Activated CD4-positive, alpha-beta memory T cell treated with anti-CD3 and anti-CD28 coated beads, Interleukin-2, amount 10 ng/mL, durations not matched to agents 7 days and 5 days (primary cell): Measurements from ENCODE around the gene DLX3. TPM values are rescaled to one million over a fixed set of nuclear protein-coding genes. Genes with fewer than 3 reads are reported as not detected.
A peak's percentile ranks its signal among the peaks of the same experiment; 100 is the strongest.
"Not testable (repeated sequence)": the region's sequence is repeated elsewhere in the genome, so short reads cannot be mapped to it uniquely, and the experiment has no call there.

ENCODE experiments used
- CTCF ChIA-PET: fragments of 350-600 bp; sonication (Branson Sonifier 250); formaldehyde crosslinking; loops from one replicate; lab custom pipeline; 2021; ENCODE audit warnings: antibody characterized with exemption, inconsistent platforms; lab: Charles Lee
- POLR2A ChIA-PET: fragments of 350-600 bp; sonication (Branson Sonifier 250); formaldehyde crosslinking; loops from one replicate; lab custom pipeline; 2021; ENCODE audit warnings: antibody characterized with exemption; lab: Charles Lee
- DNase-seq: peaks from one replicate; pipeline ENCODE4 v3.0.0-alpha.2; 2020
- H3K27ac Mint-ChIP-seq: one replicate; pipeline ENCODE4 v1.8.0; 2021; ENCODE audit warnings: mild to moderate bottlenecking, mixed read lengths
- H3K27me3 Mint-ChIP-seq: one replicate; pipeline ENCODE4 v1.8.0; 2021; ENCODE audit warnings: mixed read lengths
- H3K36me3 Mint-ChIP-seq: one replicate; pipeline ENCODE4 v1.8.0; 2021; ENCODE audit warnings: low read depth, mixed read lengths
- H3K4me1 Mint-ChIP-seq: one replicate; pipeline ENCODE4 v1.8.0; 2021; ENCODE audit warnings: mixed read lengths
- H3K4me3 Mint-ChIP-seq: one replicate; pipeline ENCODE4 v1.8.0; 2021; ENCODE audit warnings: mild to moderate bottlenecking, mixed read lengths
- H3K9me3 Mint-ChIP-seq: one replicate; pipeline ENCODE4 v1.8.0; 2021; ENCODE audit warnings: mixed read lengths
- total RNA-seq, 2 experiments: library from RNA; stranded (reverse); gene quantifications; one replicate each; pipeline ENCODE4 v1.2.3, GENCODE V29; 2021

Gene DLX3
- not detected for total RNA-seq

DNA sequence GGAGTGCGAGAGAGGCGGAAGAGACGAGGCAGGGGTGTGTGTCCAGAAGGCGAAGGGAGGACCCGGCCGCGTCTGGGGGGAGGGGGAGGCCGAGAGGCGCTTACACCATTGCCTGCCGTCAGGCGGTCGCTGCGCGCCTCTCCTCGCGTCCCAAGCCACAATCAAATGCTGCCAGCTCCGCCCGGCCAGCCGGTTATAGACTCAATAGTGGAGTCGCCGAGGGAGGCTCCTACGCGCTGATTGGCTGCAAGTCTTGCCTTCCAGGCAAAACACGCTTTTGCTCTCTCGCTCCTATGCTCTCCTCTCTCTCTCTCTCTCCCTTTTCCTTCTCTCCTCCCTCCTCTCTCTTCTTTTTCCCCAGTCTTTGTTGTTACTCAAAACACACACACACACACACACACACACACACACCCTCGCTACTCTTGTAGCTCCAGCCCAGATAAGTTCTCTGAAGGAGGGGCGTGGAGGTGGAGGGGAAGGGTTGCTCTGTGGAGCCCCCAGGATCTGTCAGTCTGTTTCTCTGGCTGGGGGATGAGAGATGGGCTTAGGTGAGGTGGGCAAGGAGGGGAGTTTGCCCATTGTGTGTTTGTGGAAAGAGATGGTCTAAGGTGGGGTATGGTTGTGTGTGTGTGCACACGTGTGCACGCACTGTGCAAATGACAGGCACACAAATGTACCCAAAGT is at the start of gene DLX3:
TSS of gene DLX3 (minus strand) at position 170 of the 684 bp plus-strand sequence. CDS start 226 bp downstream, outside the sequence.
- peak; percentile 25 for DNase-seq
- peak within 1 kb of the TSS; percentile 64 for H3K4me3 Mint-ChIP-seq
- peaks cover 37% of the 10 kb centered on the region for H3K4me1 Mint-ChIP-seq
- H3K27ac Mint-ChIP-seq = no peak within 1 kb of the TSS
- CTCF ChIA-PET = interaction anchor here (1.1 to 7.2 kb wide), 9 partner anchors 15 to 179 kb away, joined by 3 to 159 read pairs (median 10); no protein-coding TSS in a partner anchor
- H3K36me3 Mint-ChIP-seq = peaks cover 6% of the 10 kb centered on the region
- H3K27me3 Mint-ChIP-seq = peaks cover 75% of the 10 kb centered on the region
- POLR2A ChIA-PET = interaction anchor here (1.3 kb wide), 1 partner anchor 425 kb away, joined by 3 read pairs; no protein-coding TSS in a partner anchor
- no peaks in the 10 kb centered on the region for H3K9me3 Mint-ChIP-seq

DNA sequence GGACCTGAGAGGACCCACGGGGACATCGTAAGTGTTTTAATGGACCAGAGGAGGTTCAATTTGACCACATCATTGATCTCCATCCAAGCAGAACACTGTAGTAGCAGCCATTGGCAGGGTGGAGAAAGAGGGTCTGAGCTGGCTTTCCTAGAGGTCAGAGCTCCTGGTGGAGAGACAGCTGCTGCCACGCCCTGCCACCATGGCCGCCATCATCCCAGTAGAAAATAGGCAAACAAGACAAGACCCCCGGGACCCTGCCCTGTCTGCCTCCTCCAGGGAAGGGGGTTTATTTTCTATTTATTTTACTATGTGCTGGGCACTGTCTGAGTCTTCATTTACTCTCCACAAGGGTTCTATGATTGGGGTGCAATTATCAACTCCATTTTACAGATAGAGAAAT is 49.5 kb upstream of the DLX3 start:
- H3K27ac Mint-ChIP-seq = no peak overlapping the region
- peaks cover 16% of the 10 kb centered on the region for H3K27me3 Mint-ChIP-seq
- no peaks in the 10 kb centered on the region for H3K9me3 Mint-ChIP-seq

DNA sequence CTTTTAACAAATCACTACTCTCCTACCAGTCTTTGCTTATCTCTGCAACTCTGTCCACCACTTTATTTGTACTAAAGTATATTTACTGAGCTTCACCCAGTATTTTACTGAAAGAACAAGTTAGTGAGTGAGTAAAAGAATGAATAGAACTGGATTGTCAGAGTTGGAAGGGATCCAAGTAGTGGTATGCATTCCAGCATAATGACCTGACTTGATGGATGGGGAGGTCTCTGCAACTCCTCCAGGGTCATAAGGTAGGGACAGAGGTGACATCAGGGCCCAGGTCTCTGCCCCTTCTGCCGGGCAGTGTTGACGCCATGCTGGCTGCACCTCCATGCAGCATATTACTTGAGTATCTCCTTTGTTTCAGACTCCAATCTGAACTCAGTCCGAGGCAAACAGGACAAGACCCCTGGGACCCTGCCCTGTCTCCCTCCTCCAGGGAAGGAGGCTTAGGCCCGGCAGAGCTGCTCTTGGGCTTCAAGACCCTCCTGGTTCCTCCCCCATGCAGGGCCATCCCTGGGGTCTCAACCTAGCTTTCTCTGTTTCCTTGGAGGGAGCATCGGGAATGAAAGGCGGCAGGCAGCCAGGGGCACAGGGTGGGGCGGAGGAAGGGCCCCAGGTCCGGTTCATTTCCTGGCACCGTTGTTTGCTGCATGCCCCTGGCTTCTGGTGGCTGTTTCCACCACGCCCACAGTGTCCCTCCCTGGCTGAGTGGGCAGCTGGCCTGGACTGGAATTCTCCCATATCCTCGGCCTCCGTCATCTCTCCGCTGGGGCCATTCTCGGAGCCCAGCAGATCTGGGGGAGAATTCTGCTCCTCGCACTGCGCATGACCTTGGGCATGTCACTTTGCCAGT is 48.5 kb upstream of the DLX3 start:
- ChIA-PET CTCF (no interaction called here), POLR2A (no interaction called here)
- DNase-seq = no peak
- no peak overlapping the region for H3K4me3 Mint-ChIP-seq
- H3K27me3 Mint-ChIP-seq = peaks cover 16% of the 10 kb centered on the region
- H3K9me3 Mint-ChIP-seq = no peaks in the 10 kb centered on the region
- no peaks in the 10 kb centered on the region for H3K36me3 Mint-ChIP-seq
- H3K4me1 Mint-ChIP-seq = peaks cover 9% of the 10 kb centered on the region
- no peak overlapping the region for H3K27ac Mint-ChIP-seq

More for the DNA sequence above, 49.5 kb upstream of the DLX3 start:
- ChIA-PET CTCF (no interaction called here), POLR2A (no interaction called here)
- Mint-ChIP-seq H3K4me1 (peaks cover 13% of the 10 kb centered on the region), H3K4me3 (no peak overlapping the region), H3K36me3 (no peaks in the 10 kb centered on the region)
- DNase-seq = no peak

DNA sequence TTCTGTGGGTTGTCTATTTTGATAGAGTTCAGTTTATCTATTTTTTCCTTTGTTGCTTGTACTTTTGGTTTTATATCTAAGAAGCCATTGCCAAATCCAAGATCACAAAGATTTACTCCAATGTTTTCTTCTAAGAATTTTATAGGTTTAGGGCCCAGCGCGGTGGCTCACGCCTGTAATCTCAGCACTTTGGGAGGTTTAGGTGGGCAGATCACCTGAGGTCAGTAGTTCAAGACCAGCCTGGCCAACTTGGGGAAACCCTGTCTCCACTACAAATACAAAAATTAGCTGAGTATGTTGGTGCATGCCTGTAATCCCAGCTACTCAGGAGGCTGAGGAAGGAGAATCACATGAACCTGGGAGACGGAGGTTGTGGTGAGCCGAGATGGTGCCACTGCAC is 47.2 kb upstream of the DLX3 start:
- no peaks in the 10 kb centered on the region for H3K36me3 Mint-ChIP-seq
- H3K4me3 Mint-ChIP-seq = no peak overlapping the region
- no peak overlapping the region for H3K27ac Mint-ChIP-seq
- no peaks in the 10 kb centered on the region for H3K9me3 Mint-ChIP-seq
- peaks cover 2% of the 10 kb centered on the region for H3K4me1 Mint-ChIP-seq
- POLR2A ChIA-PET = no interaction called here
- DNase-seq = no peak
- H3K27me3 Mint-ChIP-seq = peaks cover 16% of the 10 kb centered on the region
- CTCF ChIA-PET = no interaction called here

DNA sequence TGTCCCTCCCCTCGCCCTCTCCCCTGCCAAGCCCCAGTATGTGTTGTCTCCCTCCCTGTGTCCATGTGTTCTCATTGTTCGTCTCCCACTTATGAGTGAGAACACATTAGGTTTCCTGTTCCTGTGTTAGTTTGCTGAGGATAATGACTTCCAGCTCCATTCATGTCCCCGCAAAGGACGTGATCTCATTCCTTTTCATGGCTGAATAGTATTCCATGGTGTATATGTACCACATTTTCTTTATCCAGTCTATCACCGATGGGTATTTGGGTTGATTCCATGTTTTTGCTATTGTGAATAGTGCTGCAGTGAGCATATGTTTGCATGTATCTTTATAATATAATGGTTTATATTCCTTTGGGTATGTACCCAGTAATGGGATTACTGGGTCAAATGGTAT is 45.5 kb upstream of the DLX3 start:
- H3K4me3 Mint-ChIP-seq, H3K4me1 Mint-ChIP-seq, DNase-seq, CTCF ChIA-PET, H3K27ac Mint-ChIP-seq, H3K36me3 Mint-ChIP-seq, H3K9me3 Mint-ChIP-seq, POLR2A ChIA-PET: not testable (repeated sequence)
- H3K27me3 Mint-ChIP-seq = peaks cover 17% of the 10 kb centered on the region

DNA sequence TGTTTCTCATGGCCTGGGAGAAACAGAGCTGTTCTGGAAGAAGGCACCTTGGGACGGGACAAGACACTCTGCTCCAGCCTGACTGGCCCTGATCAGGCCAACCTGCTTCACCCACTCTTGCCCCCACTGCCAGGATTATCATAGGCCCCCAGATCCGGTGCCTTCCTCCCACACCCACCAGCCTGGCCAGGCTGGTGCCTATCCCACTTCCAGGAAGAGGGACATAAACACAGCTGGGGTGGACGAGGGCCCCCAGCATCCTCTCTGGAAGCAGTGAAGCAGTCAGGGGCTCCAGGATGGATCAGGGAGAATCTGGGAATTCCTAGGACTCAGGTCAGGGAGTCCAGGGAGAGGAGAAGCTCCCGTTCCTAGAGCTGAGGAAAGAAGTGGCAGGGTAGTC is 44.0 kb upstream of the DLX3 start:
- Mint-ChIP-seq H3K27ac (no peak overlapping the region), H3K4me1 (no peaks in the 10 kb centered on the region), H3K27me3 (peaks cover 18% of the 10 kb centered on the region), H3K9me3 (no peaks in the 10 kb centered on the region), H3K36me3 (no peaks in the 10 kb centered on the region), H3K4me3 (no peak overlapping the region)
- ChIA-PET POLR2A (no interaction called here), CTCF (interaction anchor here (1.0 kb wide), 1 partner anchor 55 kb away, joined by 3 read pairs; no protein-coding TSS in a partner anchor)
- DNase-seq = no peak

DNA sequence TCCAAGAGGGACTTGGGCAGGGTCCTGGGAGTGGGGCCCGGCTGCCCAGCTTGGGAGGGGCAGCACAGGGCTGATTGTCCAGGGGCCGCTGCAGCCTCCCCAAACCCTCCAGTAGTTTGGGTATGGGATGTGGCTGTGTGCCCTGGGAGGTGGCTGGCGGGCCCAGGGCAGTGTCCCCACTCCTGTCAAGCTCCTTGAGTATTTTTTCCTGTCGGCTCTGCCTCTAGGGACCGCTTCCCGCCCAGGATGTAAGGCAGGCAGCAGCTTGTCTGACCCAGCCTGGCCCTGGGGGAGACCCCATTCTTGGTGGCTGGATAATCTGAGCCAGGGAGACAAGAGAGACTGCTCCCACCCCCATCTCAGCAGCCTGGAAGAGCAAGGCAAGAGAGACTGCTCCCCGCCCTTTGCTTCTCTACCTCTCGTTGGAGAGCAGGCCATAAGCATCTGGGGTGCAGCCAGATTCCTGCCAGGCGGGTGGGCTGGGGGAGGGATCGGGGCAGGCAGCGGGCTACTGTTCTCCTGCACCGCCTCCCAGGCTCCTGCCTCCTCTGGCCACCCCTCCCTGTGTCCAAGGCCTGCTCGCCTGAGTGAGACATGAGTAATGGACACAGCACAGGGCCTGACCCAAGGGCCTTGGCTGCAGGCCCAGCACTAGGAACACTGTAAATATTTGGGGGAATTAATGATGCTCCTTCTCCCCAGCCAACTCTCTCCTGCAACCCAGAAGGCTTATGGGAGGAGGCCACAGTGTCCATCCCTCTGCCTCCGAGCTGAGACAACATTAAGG is 42.5 kb upstream of the DLX3 start:
- ChIA-PET CTCF (no interaction called here), POLR2A (no interaction called here)
- H3K36me3 Mint-ChIP-seq = no peaks in the 10 kb centered on the region
- no peaks in the 10 kb centered on the region for H3K4me1 Mint-ChIP-seq
- no peak overlapping the region for H3K4me3 Mint-ChIP-seq
- H3K9me3 Mint-ChIP-seq = no peaks in the 10 kb centered on the region
- peaks cover 21% of the 10 kb centered on the region for H3K27me3 Mint-ChIP-seq
- no peak overlapping the region for H3K27ac Mint-ChIP-seq
- no peak for DNase-seq

DNA sequence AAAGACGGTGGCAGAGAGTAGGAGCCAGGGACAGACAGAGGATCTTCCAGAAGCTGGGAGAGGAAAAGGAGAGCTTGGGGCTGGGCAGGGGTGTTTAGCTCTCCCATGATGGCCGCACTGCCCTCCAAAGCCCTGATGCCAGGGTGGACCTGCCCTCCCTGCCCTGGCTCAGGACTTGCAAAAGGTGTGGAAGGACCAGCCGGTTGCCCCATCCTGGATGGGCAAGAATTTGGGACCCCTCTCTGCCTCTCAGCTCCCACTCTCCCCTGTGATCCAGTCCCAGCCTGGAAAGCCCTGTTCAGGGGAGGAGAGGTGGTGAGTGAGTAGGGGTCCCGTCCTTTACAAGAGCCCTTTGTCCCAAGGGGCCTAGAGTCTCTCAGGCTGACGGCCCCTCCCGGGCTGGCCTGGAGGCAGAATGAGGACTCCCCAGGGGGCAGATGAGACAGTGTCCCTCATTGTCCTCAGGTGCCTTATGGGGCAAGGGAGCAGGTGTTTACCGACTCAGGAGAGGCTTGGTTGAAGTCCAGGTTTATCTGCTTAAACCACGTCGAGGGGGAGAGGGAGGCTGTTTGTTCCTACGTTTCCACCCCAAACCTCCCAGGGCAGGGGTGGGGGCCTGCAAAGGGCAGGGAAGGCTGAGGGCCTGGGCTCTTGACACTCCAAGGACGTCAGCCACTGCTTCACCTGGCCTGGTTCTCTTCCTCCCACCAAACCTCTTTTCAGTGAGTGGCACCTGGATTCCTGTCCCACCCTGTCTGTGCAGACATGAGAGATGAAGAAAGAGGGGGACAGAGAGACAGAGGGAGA is 41.6 kb upstream of the DLX3 start:
- DNase-seq = no peak
- Mint-ChIP-seq H3K27me3 (peaks cover 19% of the 10 kb centered on the region), H3K36me3 (no peaks in the 10 kb centered on the region), H3K4me3 (no peak overlapping the region), H3K4me1 (no peaks in the 10 kb centered on the region), H3K9me3 (no peaks in the 10 kb centered on the region), H3K27ac (no peak overlapping the region)
- POLR2A ChIA-PET = no interaction called here
- CTCF ChIA-PET = no interaction called here

DNA sequence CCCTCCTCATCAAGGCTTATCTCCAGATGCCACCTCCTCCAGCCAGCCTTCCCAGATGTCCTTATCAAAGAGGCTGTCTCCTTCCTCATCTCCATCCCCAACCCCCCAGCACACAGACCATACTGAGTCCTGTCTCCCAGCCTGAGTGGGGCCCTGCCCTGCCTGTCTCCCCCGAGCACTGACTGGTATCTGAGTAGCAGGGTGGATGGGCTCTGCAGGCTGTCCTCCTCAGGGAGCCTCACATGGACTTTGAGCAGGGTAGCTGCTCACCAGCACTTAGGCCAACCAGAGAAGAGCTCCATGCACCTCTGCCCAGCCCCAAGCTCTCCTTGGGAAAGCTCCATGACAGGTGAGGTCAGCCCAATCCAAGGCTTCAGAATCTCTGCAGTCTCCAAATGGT is 40.9 kb upstream of the DLX3 start:
- CTCF ChIA-PET = no interaction called here

DNA sequence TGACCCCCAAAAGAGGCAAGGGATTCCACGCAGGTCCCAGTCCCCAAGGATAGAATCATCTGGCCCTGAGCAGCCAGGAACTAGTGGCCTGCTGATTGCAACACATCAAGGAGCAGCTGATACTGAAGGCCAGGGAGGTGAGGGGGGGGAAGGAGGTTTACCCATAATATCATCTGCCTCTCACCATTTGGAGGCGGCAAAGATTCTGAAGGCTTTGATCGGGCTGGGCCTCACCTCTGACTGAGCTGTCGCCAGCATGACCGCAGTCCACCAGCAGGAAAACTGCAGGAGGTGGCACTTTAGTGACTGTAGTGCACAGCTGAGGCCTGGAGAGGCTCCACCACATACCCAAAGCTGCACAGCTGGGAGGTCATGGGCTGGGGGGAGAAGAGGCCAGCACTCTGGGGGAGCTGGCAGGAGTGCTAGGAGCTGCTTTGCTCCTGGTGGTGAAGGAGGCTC is 40.4 kb upstream of the DLX3 start:
- Mint-ChIP-seq H3K9me3 (no peaks in the 10 kb centered on the region), H3K4me3 (no peak overlapping the region), H3K27me3 (peaks cover 21% of the 10 kb centered on the region), H3K36me3 (no peaks in the 10 kb centered on the region), H3K4me1 (no peaks in the 10 kb centered on the region), H3K27ac (no peak overlapping the region)
- DNase-seq = peak; percentile 13
- ChIA-PET CTCF (interaction anchor here (1.6 kb wide), 1 partner anchor 21 kb away, joined by 5 read pairs; no protein-coding TSS in a partner anchor), POLR2A (interaction anchor here (0.6 kb wide), 1 partner anchor 1583 kb away, joined by 3 read pairs; no protein-coding TSS in a partner anchor)

More for the DNA sequence above, 40.9 kb upstream of the DLX3 start:
- no peaks in the 10 kb centered on the region for H3K4me1 Mint-ChIP-seq
- no peak for DNase-seq
- POLR2A ChIA-PET = interaction anchor here (0.6 kb wide), 1 partner anchor 1582 kb away, joined by 3 read pairs; no protein-coding TSS in a partner anchor
- no peaks in the 10 kb centered on the region for H3K9me3 Mint-ChIP-seq
- H3K36me3 Mint-ChIP-seq = no peaks in the 10 kb centered on the region
- no peak overlapping the region for H3K4me3 Mint-ChIP-seq
- no peak overlapping the region for H3K27ac Mint-ChIP-seq
- peaks cover 22% of the 10 kb centered on the region for H3K27me3 Mint-ChIP-seq

DNA sequence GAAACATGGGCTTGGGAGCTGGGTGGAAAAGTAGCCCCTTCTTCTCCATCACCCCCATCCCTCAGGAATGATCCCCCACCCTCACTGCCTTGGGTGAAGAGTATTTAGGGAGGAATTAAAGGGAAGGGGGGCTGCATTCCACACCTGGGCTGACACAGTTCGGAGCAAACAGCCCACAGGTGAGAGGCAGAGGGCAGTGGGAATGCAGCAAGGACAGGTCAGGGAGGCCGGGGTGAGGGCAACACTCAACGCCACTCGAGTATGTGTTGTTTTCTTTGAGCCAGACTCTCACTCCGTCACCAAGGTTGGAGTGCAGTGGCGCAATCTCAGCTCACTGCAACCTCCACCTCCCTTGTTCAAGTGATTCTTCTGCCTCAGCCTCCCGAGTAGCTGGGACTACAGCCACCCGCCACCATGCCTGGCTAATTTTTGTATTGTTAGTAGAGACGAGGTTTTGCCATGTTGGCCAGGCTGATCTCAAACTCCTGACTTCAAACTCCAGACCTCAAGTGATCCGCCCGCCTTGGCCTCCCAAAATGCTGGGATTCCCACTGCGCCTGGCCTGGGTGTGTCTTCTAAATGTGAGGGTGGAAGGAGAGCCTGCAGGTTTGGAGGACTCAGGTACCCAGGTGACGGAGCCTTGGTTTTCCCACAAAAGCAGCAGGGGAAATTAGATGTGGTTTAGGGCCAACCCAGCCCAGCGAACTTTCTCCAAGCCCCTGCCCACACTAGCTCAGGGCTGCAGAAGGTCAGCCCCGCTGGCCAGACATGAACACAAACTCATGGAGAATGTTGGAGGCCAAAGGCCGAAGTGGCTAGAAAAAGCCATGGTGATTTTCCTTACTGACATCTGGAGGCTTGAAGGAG is 39.7 kb upstream of the DLX3 start:
- Mint-ChIP-seq H3K9me3 (no peaks in the 10 kb centered on the region), H3K27ac (no peak overlapping the region), H3K4me1 (no peaks in the 10 kb centered on the region), H3K27me3 (peaks cover 18% of the 10 kb centered on the region), H3K36me3 (no peaks in the 10 kb centered on the region), H3K4me3 (no peak overlapping the region)
- no peak for DNase-seq
- ChIA-PET POLR2A (no interaction called here), CTCF (interaction anchor here (1.6 kb wide), 1 partner anchor 22 kb away, joined by 5 read pairs; no protein-coding TSS in a partner anchor)
